Cardiac atrium fibroblast (primary cell): ENCODE measurements around the gene CNMD. TPM values are rescaled to one million over a fixed set of nuclear protein-coding genes. Genes with fewer than 3 reads are reported as not detected.

Source experiments
- total RNA-seq: library from RNA; depleted of rRNA; stranded (reverse); fragments of >200 nt; gene quantifications from 2 replicates; pipeline ENCODE4 v1.2.3, GENCODE V29; 2015

Gene CNMD
- not detected in 2 replicates for total RNA-seq

GRCh38 chr13:52739468-52740071 is at the start of gene CNMD:
Gene CNMD (minus strand): TSS chr13:52739820. CDS start chr13:52739701, 119 bp downstream.

Other genes starting within 250 kb of the CNMD start
- gene HNRNPA1L2, start 97.4 kb downstream of the CNMD start, total RNA-seq = 1.6 and 3.1 TPM in 2 replicates
- gene SUGT1, start 87.0 kb downstream of the CNMD start, total RNA-seq = 30.3 and 35.2 TPM in 2 replicates
- gene PCDH8, start 108.8 kb upstream of the CNMD start, total RNA-seq = not detected in 2 replicates